Diencephalon (tissue), 1 donor: Measurements from ENCODE around the gene CAPN15. TPM values are rescaled to one million over a fixed set of nuclear protein-coding genes. Genes with fewer than 3 reads are reported as not detected.

Source experiments
- small RNA-seq: library from RNA; depleted of rRNA; stranded (forward); fragments of <200 nt; gene quantifications from one replicate; pipeline ENCODE3, GENCODE V24; 2014
- total RNA-seq: library from RNA; depleted of rRNA; stranded (reverse); fragments of >200 nt; gene quantifications from one replicate; pipeline ENCODE4 v1.2.3, GENCODE V29; 2014

Gene CAPN15
- total RNA-seq: 12.2 TPM

GRCh38 chr16:527015-527903, at the start of gene CAPN15:
Gene CAPN15, plus strand, starts transcription at chr16:527712. Its CDS starts 19,127 bp downstream, at chr16:546839.

GRCh38 chr16:560204-560700, 32.7 kb downstream of the CAPN15 start, which contains the start of gene PRR35:
Gene PRR35, plus strand, starts transcription at chr16:560394. Its CDS starts 2,901 bp downstream, at chr16:563295.

GRCh38 chr16:566475-567372, 39.2 kb downstream of the CAPN15 start, which contains the start of gene NHLRC4:
Gene NHLRC4, plus strand, starts transcription at chr16:567005. Its CDS starts 1,043 bp downstream, at chr16:568048.

GRCh38 chr16:569445-570254, 42.1 kb downstream of the CAPN15 start, which contains the start of gene PIGQ:
Gene PIGQ, plus strand, starts transcription at chr16:569968. Its CDS starts 4,107 bp downstream, at chr16:574075.

GRCh38 chr16:589658-590187, 62.2 kb downstream of the CAPN15 start, which contains the start of gene RAB40C:
Gene RAB40C, plus strand, starts transcription at chr16:590066. Its CDS starts 226 bp downstream, at chr16:590292.

Small RNAs within 50 kb of the gene (small RNA-seq; reads per million reads assigned to genes)
- gene MIR3176 (0.69 reads per million, percentile 67 among the genes with 10 or more reads in this experiment), gene MIR5587 (not detected), gene Z98883.1 (not detected)

Other genes starting within 250 kb of the CAPN15 start
- gene ARHGDIG, start 247.1 kb upstream of the CAPN15 start, total RNA-seq: 68.7 TPM
- 12.5 TPM for gene PDIA2, start 244.5 kb upstream of the CAPN15 start, total RNA-seq
- 16.1 TPM for gene AXIN1, start 175.0 kb upstream of the CAPN15 start, total RNA-seq
- gene MRPL28, start 157.2 kb upstream of the CAPN15 start, total RNA-seq: 62.5 TPM
- gene PGAP6, start 145.7 kb upstream of the CAPN15 start, total RNA-seq: 32.3 TPM
- gene NME4, start 130.5 kb upstream of the CAPN15 start, total RNA-seq: 16.4 TPM
- 8.3 TPM for gene DECR2, start 125.8 kb upstream of the CAPN15 start, total RNA-seq
- 33.4 TPM for gene RAB11FIP3, start 102.1 kb upstream of the CAPN15 start, total RNA-seq
- not detected for gene PRR35, start 32.7 kb downstream of the CAPN15 start, total RNA-seq
- gene NHLRC4, start 39.3 kb downstream of the CAPN15 start, total RNA-seq: 0.69 TPM
- gene PIGQ, start 42.3 kb downstream of the CAPN15 start, total RNA-seq: 28.8 TPM
- gene RAB40C, start 62.4 kb downstream of the CAPN15 start, total RNA-seq: 24.2 TPM
- 0.46 TPM for gene WFIKKN1, start 103.3 kb downstream of the CAPN15 start, total RNA-seq
- 30.7 TPM for gene METTL26, start 108.6 kb downstream of the CAPN15 start, total RNA-seq
- 13.8 TPM for gene MCRIP2, start 114.1 kb downstream of the CAPN15 start, total RNA-seq
- 12.5 TPM for gene WDR90, start 121.7 kb downstream of the CAPN15 start, total RNA-seq
- gene RHOT2, start 140.4 kb downstream of the CAPN15 start, total RNA-seq: 33.7 TPM
- 7.4 TPM for gene RHBDL1, start 148.0 kb downstream of the CAPN15 start, total RNA-seq
- gene STUB1, start 152.7 kb downstream of the CAPN15 start, total RNA-seq: 81.2 TPM
- 23.5 TPM for gene JMJD8, start 156.6 kb downstream of the CAPN15 start, total RNA-seq
- gene WDR24, start 162.7 kb downstream of the CAPN15 start, total RNA-seq: 5.1 TPM
- gene FBXL16, start 178.1 kb downstream of the CAPN15 start, total RNA-seq: 10.8 TPM
- gene METRN, start 187.4 kb downstream of the CAPN15 start, total RNA-seq: 74.5 TPM
- gene ANTKMT, start 193.4 kb downstream of the CAPN15 start, total RNA-seq: 19.6 TPM
- gene CCDC78, start 198.7 kb downstream of the CAPN15 start, total RNA-seq: 8.8 TPM
- 12.2 TPM for gene HAGHL, start 199.4 kb downstream of the CAPN15 start, total RNA-seq
- gene CIAO3, start 213.3 kb downstream of the CAPN15 start, total RNA-seq: 51.4 TPM
- gene MSLN, start 233.0 kb downstream of the CAPN15 start, total RNA-seq: not detected